WTC11 (cell line): ENCODE measurements around the gene ACTR6. TPM values are rescaled to one million over a fixed set of nuclear protein-coding genes. Genes with fewer than 3 reads are reported as not detected.

Experiments used
- ATAC-seq: fragments of 200-7000 bp; cut with Tn5 transposase; 2 replicates; pipeline ENCODE4 v1.10.0; 2021; ENCODE audit warnings: mild to moderate bottlenecking, moderate library complexity
- CTCF ChIA-PET: fragments of 300-600 bp; sonication (Branson Sonifier 250); formaldehyde crosslinking; loops from one replicate; lab custom pipeline; 2021; ENCODE audit warnings: antibody characterized with exemption; lab: Charles Lee
- POLR2A ChIA-PET: fragments of 350-600 bp; sonication (Branson Sonifier 250); formaldehyde crosslinking; loops from one replicate; lab custom pipeline; 2021; ENCODE audit warnings: antibody characterized with exemption; lab: Charles Lee
- DNase-seq: peaks from one replicate; pipeline ENCODE4 v3.0.0; 2021; ENCODE audit warnings: low spot score
- H3K27ac Mint-ChIP-seq: 2 replicates; pipeline ENCODE4 v1.8.0; 2021; ENCODE audit warnings: mixed read lengths
- H3K27me3 Mint-ChIP-seq: 2 replicates; pipeline ENCODE4 v1.8.0; 2021; ENCODE audit warnings: low read depth, mild to moderate bottlenecking, moderate library complexity, mixed read lengths
- H3K36me3 Mint-ChIP-seq: 2 replicates; pipeline ENCODE4 v1.8.0; 2021; ENCODE audit warnings: mixed read lengths
- H3K4me1 Mint-ChIP-seq: 2 replicates; pipeline ENCODE4 v1.8.0; 2022; ENCODE audit warnings: mixed read lengths
- H3K4me3 Mint-ChIP-seq: 2 replicates; pipeline ENCODE4 v1.8.0; 2021; ENCODE audit warnings: mild to moderate bottlenecking, moderate library complexity, mixed read lengths
- H3K9me3 Mint-ChIP-seq: 2 replicates; pipeline ENCODE4 v1.8.0; 2021; ENCODE audit warnings: mixed read lengths
- ATF1 ChIP-seq: sonication (generic); formaldehyde crosslinking; IDR thresholded peaks from 2 replicates; pipeline ENCODE4 v1.8.1; 2023; ENCODE audit warnings: mild to moderate bottlenecking, moderate library complexity, missing genetic modification reagents
- HMGA2 ChIP-seq: fragments of 250-450 bp; sonication (Bioruptor Pico); IDR thresholded peaks from 2 replicates; pipeline ENCODE4 v1.4.0; 2021; ENCODE audit warnings: mild to moderate bottlenecking, moderate library complexity
- IRF2 ChIP-seq: sonication (generic); formaldehyde crosslinking; IDR thresholded peaks from 2 replicates; pipeline ENCODE4 v1.8.0; 2022; ENCODE audit warnings: low read depth, missing genetic modification reagents, borderline replicate concordance
- NFYB ChIP-seq: sonication (generic); formaldehyde crosslinking; conservative IDR thresholded peaks from 2 replicates; pipeline ENCODE4 v1.8.0; 2022; ENCODE audit warnings: low read depth, missing genetic modification reagents
- OVOL2 ChIP-seq: fragments of 250-450 bp; sonication (Bioruptor Pico); IDR thresholded peaks from 2 replicates; pipeline ENCODE4 v1.9.0; 2021; ENCODE audit warnings: mild to moderate bottlenecking, borderline replicate concordance
- PRRX2 ChIP-seq: fragments of 250-450 bp; sonication (Bioruptor Pico); IDR thresholded peaks from 2 replicates; pipeline ENCODE4 v1.8.0; 2021; ENCODE audit warnings: mild to moderate bottlenecking
- RELA ChIP-seq: sonication (generic); formaldehyde crosslinking; IDR thresholded peaks from 2 replicates; pipeline ENCODE4 v1.8.1; 2022; ENCODE audit warnings: missing genetic modification reagents, mild to moderate bottlenecking, borderline replicate concordance
- ZBTB21 ChIP-seq: sonication (generic); formaldehyde crosslinking; IDR thresholded peaks from 2 replicates; pipeline ENCODE4 v1.8.1; 2023; ENCODE audit warnings: mild to moderate bottlenecking, missing genetic modification reagents, borderline replicate concordance
- ZNF263 ChIP-seq: sonication (generic); formaldehyde crosslinking; IDR thresholded peaks from 2 replicates; pipeline ENCODE4 v1.8.1; 2022; ENCODE audit warnings: low read depth, mild to moderate bottlenecking, moderate library complexity, missing genetic modification reagents
- ZNF396 ChIP-seq: fragments of 250-450 bp; sonication (Bioruptor Pico); IDR thresholded peaks from 2 replicates; pipeline ENCODE4 v1.8.0; 2021; ENCODE audit warnings: mild to moderate bottlenecking, moderate library complexity, borderline replicate concordance
- total RNA-seq: library from RNA; stranded (reverse); gene quantifications from 3 replicates; pipeline ENCODE4 v1.2.3, GENCODE V29; 2021
- TF ChIP-seq, protein P1 (sequence below): fragments of 250-450 bp; sonication (Bioruptor Pico); IDR thresholded peaks from 2 replicates; pipeline ENCODE4 v1.9.0; 2021; ENCODE audit warnings: mild to moderate bottlenecking
- TF ChIP-seq, protein P2 (sequence below): sonication (generic); formaldehyde crosslinking; IDR thresholded peaks from 2 replicates; pipeline ENCODE4 v1.8.0; 2023; ENCODE audit warnings: missing genetic modification reagents, mild to moderate bottlenecking, borderline replicate concordance
- TF ChIP-seq, protein P3 (sequence below): sonication (generic); formaldehyde crosslinking; IDR thresholded peaks from 2 replicates; pipeline ENCODE4 v1.8.1; 2022; ENCODE audit warnings: low read depth, mild to moderate bottlenecking, moderate library complexity, missing genetic modification reagents, borderline replicate concordance
- TF ChIP-seq, protein P4 (sequence below): fragments of 250-450 bp; sonication (Bioruptor Pico); IDR thresholded peaks from 2 replicates; pipeline ENCODE4 v1.9.0; 2021; ENCODE audit warnings: moderate library complexity, mild to moderate bottlenecking, inconsistent platforms, borderline replicate concordance
- TF ChIP-seq, protein P5 (sequence below): fragments of 200-600 bp; IDR thresholded peaks from 2 replicates; pipeline ENCODE4 v1.8.0; 2022; ENCODE audit warnings: antibody characterized with exemption

The ACTR6 gene
- total RNA-seq, 1 experiment from 2014 or later = 37.6 TPM

DNA sequence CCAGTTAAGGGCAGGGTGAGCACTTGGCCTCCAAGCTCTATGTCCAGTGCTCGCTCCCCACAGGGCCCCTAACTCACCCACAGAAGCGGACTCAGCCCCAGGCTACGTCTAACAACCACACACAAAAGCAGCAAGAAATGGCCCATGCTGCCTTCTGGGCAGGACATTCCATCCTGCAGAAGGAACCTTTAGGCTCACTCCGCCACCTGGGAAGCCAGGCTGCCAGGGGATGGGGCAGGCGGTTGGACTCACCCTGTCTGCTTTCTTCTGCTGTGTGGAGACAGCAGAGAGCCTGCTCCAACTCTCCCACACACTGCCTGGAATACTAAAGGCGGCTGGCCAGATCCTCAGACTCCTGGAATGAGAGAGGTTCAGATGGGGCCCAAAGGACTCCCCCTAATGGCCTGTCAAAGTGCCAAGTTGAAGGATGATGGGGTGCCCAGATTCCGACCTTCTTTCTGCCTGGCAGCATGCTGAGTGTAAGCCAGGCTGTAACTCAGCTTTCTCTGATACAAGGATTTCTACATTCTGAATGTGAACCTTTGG lies 30.2 kb upstream of the ACTR6 start:
- Mint-ChIP-seq H3K27ac (no peak overlapping the region), H3K9me3 (peaks cover 3% of the 10 kb centered on the region), H3K4me3 (no peak overlapping the region), H3K4me1 (peaks cover 3% of the 10 kb centered on the region; the same call in 1 of the 2 replicates), H3K36me3 (peaks cover 23% of the 10 kb centered on the region), H3K27me3 (no peaks in the 10 kb centered on the region)
- TF ChIP-seq ZNF396 (CRISPR knock-in tag) = no peak
- no peak for TF ChIP-seq PRRX2 (CRISPR knock-in tag)
- TF ChIP-seq ZBTB21 (CRISPR knock-in tag) = no peak
- TF ChIP-seq, protein P1, sequence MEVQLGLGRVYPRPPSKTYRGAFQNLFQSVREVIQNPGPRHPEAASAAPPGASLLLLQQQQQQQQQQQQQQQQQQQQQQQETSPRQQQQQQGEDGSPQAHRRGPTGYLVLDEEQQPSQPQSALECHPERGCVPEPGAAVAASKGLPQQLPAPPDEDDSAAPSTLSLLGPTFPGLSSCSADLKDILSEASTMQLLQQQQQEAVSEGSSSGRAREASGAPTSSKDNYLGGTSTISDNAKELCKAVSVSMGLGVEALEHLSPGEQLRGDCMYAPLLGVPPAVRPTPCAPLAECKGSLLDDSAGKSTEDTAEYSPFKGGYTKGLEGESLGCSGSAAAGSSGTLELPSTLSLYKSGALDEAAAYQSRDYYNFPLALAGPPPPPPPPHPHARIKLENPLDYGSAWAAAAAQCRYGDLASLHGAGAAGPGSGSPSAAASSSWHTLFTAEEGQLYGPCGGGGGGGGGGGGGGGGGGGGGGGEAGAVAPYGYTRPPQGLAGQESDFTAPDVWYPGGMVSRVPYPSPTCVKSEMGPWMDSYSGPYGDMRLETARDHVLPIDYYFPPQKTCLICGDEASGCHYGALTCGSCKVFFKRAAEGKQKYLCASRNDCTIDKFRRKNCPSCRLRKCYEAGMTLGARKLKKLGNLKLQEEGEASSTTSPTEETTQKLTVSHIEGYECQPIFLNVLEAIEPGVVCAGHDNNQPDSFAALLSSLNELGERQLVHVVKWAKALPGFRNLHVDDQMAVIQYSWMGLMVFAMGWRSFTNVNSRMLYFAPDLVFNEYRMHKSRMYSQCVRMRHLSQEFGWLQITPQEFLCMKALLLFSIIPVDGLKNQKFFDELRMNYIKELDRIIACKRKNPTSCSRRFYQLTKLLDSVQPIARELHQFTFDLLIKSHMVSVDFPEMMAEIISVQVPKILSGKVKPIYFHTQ (CRISPR knock-in tag) = no peak
- no peak for TF ChIP-seq HMGA2 (CRISPR knock-in tag)
- TF ChIP-seq ZNF263 = no peak
- TF ChIP-seq NFYB (CRISPR knock-in tag) = no peak
- TF ChIP-seq, protein P2, sequence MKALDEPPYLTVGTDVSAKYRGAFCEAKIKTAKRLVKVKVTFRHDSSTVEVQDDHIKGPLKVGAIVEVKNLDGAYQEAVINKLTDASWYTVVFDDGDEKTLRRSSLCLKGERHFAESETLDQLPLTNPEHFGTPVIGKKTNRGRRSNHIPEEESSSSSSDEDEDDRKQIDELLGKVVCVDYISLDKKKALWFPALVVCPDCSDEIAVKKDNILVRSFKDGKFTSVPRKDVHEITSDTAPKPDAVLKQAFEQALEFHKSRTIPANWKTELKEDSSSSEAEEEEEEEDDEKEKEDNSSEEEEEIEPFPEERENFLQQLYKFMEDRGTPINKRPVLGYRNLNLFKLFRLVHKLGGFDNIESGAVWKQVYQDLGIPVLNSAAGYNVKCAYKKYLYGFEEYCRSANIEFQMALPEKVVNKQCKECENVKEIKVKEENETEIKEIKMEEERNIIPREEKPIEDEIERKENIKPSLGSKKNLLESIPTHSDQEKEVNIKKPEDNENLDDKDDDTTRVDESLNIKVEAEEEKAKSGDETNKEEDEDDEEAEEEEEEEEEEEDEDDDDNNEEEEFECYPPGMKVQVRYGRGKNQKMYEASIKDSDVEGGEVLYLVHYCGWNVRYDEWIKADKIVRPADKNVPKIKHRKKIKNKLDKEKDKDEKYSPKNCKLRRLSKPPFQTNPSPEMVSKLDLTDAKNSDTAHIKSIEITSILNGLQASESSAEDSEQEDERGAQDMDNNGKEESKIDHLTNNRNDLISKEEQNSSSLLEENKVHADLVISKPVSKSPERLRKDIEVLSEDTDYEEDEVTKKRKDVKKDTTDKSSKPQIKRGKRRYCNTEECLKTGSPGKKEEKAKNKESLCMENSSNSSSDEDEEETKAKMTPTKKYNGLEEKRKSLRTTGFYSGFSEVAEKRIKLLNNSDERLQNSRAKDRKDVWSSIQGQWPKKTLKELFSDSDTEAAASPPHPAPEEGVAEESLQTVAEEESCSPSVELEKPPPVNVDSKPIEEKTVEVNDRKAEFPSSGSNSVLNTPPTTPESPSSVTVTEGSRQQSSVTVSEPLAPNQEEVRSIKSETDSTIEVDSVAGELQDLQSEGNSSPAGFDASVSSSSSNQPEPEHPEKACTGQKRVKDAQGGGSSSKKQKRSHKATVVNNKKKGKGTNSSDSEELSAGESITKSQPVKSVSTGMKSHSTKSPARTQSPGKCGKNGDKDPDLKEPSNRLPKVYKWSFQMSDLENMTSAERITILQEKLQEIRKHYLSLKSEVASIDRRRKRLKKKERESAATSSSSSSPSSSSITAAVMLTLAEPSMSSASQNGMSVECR (CRISPR knock-in tag) = no peak
- no peak for TF ChIP-seq RELA (CRISPR knock-in tag)
- TF ChIP-seq, protein P3, sequence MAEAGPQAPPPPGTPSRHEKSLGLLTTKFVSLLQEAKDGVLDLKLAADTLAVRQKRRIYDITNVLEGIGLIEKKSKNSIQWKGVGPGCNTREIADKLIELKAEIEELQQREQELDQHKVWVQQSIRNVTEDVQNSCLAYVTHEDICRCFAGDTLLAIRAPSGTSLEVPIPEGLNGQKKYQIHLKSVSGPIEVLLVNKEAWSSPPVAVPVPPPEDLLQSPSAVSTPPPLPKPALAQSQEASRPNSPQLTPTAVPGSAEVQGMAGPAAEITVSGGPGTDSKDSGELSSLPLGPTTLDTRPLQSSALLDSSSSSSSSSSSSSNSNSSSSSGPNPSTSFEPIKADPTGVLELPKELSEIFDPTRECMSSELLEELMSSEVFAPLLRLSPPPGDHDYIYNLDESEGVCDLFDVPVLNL (CRISPR knock-in tag) = no peak
- TF ChIP-seq, protein P4, sequence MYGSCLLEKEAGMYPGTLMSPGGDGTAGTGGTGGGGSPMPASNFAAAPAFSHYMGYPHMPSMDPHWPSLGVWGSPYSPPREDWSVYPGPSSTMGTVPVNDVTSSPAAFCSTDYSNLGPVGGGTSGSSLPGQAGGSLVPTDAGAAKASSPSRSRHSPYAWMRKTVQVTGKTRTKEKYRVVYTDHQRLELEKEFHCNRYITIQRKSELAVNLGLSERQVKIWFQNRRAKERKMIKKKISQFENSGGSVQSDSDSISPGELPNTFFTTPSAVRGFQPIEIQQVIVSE (CRISPR knock-in tag) = no peak
- TF ChIP-seq ATF1 (CRISPR knock-in tag) = no peak
- no peak for TF ChIP-seq IRF2
- DNase-seq (no peak), ATAC-seq (peak; percentile 76)
- ChIA-PET POLR2A (no interaction called here), CTCF (interaction anchor here (1.6 kb wide), 1 partner anchor 16 kb away, joined by 6 read pairs; no protein-coding TSS in a partner anchor)

DNA sequence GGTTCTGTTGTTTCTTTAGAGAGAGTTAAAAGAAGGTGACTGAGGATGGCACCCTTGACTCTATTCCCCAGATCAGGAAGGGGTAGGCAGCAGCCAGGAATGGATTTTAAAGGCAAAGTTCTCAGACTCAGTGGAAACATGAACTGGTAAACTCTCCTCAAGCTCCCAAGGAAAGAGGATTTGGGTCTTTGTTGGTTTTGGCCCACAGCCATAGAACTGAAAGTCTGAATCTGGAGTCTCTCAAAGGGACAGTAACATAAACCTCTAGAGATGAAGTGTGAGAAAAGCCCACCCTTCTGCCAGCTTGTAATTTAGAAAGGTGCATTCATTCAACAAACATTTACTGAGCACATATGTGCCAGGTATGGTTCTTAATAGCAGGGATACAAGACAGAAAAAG lies 29.4 kb upstream of the ACTR6 start:
- H3K27me3 Mint-ChIP-seq = no peaks in the 10 kb centered on the region
- TF ChIP-seq OVOL2 (CRISPR knock-in tag) = no peak
- TF ChIP-seq, protein P5, sequence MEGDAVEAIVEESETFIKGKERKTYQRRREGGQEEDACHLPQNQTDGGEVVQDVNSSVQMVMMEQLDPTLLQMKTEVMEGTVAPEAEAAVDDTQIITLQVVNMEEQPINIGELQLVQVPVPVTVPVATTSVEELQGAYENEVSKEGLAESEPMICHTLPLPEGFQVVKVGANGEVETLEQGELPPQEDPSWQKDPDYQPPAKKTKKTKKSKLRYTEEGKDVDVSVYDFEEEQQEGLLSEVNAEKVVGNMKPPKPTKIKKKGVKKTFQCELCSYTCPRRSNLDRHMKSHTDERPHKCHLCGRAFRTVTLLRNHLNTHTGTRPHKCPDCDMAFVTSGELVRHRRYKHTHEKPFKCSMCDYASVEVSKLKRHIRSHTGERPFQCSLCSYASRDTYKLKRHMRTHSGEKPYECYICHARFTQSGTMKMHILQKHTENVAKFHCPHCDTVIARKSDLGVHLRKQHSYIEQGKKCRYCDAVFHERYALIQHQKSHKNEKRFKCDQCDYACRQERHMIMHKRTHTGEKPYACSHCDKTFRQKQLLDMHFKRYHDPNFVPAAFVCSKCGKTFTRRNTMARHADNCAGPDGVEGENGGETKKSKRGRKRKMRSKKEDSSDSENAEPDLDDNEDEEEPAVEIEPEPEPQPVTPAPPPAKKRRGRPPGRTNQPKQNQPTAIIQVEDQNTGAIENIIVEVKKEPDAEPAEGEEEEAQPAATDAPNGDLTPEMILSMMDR = no peak
- H3K4me3 Mint-ChIP-seq = no peak overlapping the region
- H3K4me1 Mint-ChIP-seq = peaks cover 3% of the 10 kb centered on the region; the same call in 1 of the 2 replicates
- H3K36me3 Mint-ChIP-seq = peaks cover 14% of the 10 kb centered on the region
- ChIA-PET POLR2A (no interaction called here), CTCF (interaction anchor here (0.7 to 1.6 kb wide), 2 partner anchors 8 to 16 kb away, joined by 3 to 6 read pairs; no protein-coding TSS in a partner anchor)
- no peaks in the 10 kb centered on the region for H3K9me3 Mint-ChIP-seq
- DNase-seq (no peak), ATAC-seq (no peak)
- no peak overlapping the region for H3K27ac Mint-ChIP-seq
